ENCODE results near the gene EXOC2. TPM values are rescaled to one million over a fixed set of nuclear protein-coding genes. Genes with fewer than 3 reads are reported as not detected.

Gene EXOC2
- total and polyA plus RNA-seq, 2 donors (not counting 3 experiments of a cell fraction or from before 2014, with no cell fraction given), result 18.2 to 30.8 TPM

DNA sequence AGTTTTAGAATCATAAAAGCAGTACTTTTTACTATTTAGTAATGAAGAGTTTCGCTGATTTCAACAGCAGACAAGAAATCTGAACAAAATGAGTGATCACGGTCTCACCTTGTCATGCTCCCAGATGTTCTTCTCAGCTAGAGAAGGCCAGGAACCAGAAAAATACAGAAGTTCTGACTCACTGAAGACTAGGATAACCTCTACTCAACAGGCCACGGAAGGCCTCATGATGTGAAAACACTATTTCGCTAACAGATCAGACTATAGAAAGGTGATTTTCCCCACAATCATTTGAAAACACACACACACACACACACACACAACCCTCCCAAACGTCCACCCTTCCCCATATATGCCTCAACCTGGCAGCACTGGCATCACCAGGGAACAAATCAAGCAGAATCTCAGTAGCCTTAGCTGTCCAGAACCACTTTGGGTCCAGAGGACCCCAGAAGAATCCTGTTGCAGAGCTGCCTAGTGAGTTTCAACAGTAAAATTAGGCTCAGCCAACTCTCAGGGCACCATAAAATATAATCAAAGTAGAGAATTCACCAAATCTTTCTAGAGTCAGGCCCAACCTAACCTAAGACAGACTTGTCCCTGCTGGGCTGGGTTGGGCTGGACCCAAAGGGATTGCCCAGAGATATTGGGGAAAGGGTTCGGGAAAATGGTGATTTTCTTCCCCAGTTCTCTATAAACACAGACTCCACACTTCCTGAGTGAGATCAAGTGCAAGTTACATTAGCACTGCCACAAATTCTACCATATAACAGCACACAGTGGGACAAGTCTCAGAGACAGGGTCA, 7.9 kb downstream of the EXOC2 start:
- H3K27me3 ChIP-seq (ENCODE audit: control insufficient read depth in 2 of 2, insufficient read depth in 2 of 2, low read length in 2 of 2), result no peaks in the 10 kb centered on the region
- BruUV-seq (replicated peaks), result no TSS peak
- CTCF ChIA-PET, result interaction anchor here (0.7 to 1.5 kb wide), 3 partner anchors 19 to 92 kb away, joined by 3 to 4 read pairs (median 3); no protein-coding TSS in a partner anchor
- no peak overlapping the region for H3K4me3 ChIP-seq (replicated peaks in 1 of 3; ENCODE audit: insufficient read depth in 1 of 3, low read depth in 1 of 3, low read length in 3 of 3)
- no peak for TF ChIP-seq EZH2 (IDR thresholded peaks at IDR 0.05; ENCODE audit: borderline replicate concordance, low read depth, low read length, severe bottlenecking)
- no peak for TF ChIP-seq FOS (IDR thresholded peaks at IDR 0.05; ENCODE audit: borderline replicate concordance, insufficient read depth, low read length)
- TF ChIP-seq, protein P1, sequence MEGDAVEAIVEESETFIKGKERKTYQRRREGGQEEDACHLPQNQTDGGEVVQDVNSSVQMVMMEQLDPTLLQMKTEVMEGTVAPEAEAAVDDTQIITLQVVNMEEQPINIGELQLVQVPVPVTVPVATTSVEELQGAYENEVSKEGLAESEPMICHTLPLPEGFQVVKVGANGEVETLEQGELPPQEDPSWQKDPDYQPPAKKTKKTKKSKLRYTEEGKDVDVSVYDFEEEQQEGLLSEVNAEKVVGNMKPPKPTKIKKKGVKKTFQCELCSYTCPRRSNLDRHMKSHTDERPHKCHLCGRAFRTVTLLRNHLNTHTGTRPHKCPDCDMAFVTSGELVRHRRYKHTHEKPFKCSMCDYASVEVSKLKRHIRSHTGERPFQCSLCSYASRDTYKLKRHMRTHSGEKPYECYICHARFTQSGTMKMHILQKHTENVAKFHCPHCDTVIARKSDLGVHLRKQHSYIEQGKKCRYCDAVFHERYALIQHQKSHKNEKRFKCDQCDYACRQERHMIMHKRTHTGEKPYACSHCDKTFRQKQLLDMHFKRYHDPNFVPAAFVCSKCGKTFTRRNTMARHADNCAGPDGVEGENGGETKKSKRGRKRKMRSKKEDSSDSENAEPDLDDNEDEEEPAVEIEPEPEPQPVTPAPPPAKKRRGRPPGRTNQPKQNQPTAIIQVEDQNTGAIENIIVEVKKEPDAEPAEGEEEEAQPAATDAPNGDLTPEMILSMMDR (IDR thresholded peaks at IDR 0.05; ENCODE audit: extremely low read depth in 1 of 2, insufficient read depth in 1 of 2, low read depth in 1 of 2, low read length in 2 of 2), result no peak
- TF ChIP-seq POLR2A (IDR thresholded peaks at IDR 0.05; ENCODE audit: low read depth, low read length), result no peak
- TF ChIP-seq MYC (IDR thresholded peaks at IDR 0.05; ENCODE audit: low read depth, low read length), result no peak
- TF ChIP-seq, protein P2, sequence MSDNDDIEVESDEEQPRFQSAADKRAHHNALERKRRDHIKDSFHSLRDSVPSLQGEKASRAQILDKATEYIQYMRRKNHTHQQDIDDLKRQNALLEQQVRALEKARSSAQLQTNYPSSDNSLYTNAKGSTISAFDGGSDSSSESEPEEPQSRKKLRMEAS (IDR thresholded peaks at IDR 0.05; ENCODE audit: insufficient read depth, insufficient read length), result no peak
- TF ChIP-seq POLR2AphosphoS5 (IDR thresholded peaks at IDR 0.05; ENCODE audit: insufficient read depth, low read depth, low read length), result no peak
- TF ChIP-seq GATA2 (IDR thresholded peaks at IDR 0.05; ENCODE audit: insufficient read depth, insufficient read length, low read depth, low read length), result no peak
- no peak for TF ChIP-seq JUN (IDR thresholded peaks at IDR 0.05; ENCODE audit: borderline replicate concordance, insufficient read depth, insufficient read length, low read depth)
- H3K9me1 ChIP-seq (replicated peaks; ENCODE audit: control insufficient read depth, extremely low read depth, insufficient read depth, low read length), result no peaks in the 10 kb centered on the region
- peaks cover 37% of the 10 kb centered on the region for H3K4me1 ChIP-seq (ENCODE audit: control insufficient read depth, extremely low read depth, insufficient read depth, low read length)
- H3K9ac ChIP-seq (replicated peaks; ENCODE audit: extremely low read depth, insufficient read depth, low read length), result peak overlapping the region; percentile 39
- peak; percentile 79 for FAIRE-seq
- peak overlapping the region; percentile 45 for H3K4me2 ChIP-seq (ENCODE audit: insufficient read depth, low read length)
- dilution Hi-C loops (cut with MboI; ENCODE audit: extremely low pct_ligation_motif_present, low sequenced_read_pairs) (no loop called here), intact Hi-C loops (cut with micrococcal nuclease) (loop anchor here (1.0 kb wide), 1 partner anchor 7 kb away; no protein-coding TSS in a partner anchor)
- no peaks in the 10 kb centered on the region for H4K20me1 ChIP-seq (replicated peaks; ENCODE audit: control insufficient read depth, extremely low read depth, insufficient read depth, low read length)
- H3K27ac ChIP-seq (ENCODE audit: insufficient read depth, low read depth, low read length), result peak overlapping the region; percentile 74
- no peak overlapping the region for H2AFZ ChIP-seq (ENCODE audit: low read depth, low read length)
- peak; percentile 40 for DNase-seq (ENCODE audit: low read depth, low spot score)
- H3K9me3 ChIP-seq (replicated peaks; ENCODE audit: control insufficient read depth, insufficient read depth, low read length), result no peaks in the 10 kb centered on the region
- H3K36me3 ChIP-seq (ENCODE audit: control insufficient read depth in 2 of 2, extremely low read depth in 1 of 2, insufficient read depth in 2 of 2, low read length in 2 of 2), result peaks cover 2 to 3% of the 10 kb centered on the region in 2 experiments
- peaks cover 75% of the 10 kb centered on the region for H3K79me2 ChIP-seq (ENCODE audit: control insufficient read depth, insufficient read depth, low read length)
- POLR2A ChIA-PET, result interaction anchor here (0.6 to 1.7 kb wide), 3 partner anchors 8 to 49 kb away, joined by 3 to 6 read pairs (median 3); partner anchors contain the start of gene EXOC2
